Measurements from ENCODE around the gene KDELR3.

GRCh38 chr22:38510416-38510970, 42.6 kb downstream of the KDELR3 start:
- TF ChIP-seq POLR2AphosphoS5 (IDR thresholded peaks at IDR 0.05; ENCODE audit: low read depth, low read length) (no peak), POLR2A (IDR thresholded peaks at IDR 0.05; ENCODE audit: low read depth, low read length) (no peak), TAF1 (IDR thresholded peaks at IDR 0.05; ENCODE audit: low read depth, low read length) (no peak)
